GM04504 (cell line): ENCODE results near the gene CAPNS1.
"Not testable (repeated sequence)": the region's sequence is repeated elsewhere in the genome, so short reads cannot be mapped to it uniquely, and the experiment has no call there.

Experiments used
- DNase-seq: peaks from one replicate; pipeline ENCODE4 v3.0.0-alpha.2; 2012; ENCODE audit warnings: low read depth

Gene CAPNS1

DNA sequence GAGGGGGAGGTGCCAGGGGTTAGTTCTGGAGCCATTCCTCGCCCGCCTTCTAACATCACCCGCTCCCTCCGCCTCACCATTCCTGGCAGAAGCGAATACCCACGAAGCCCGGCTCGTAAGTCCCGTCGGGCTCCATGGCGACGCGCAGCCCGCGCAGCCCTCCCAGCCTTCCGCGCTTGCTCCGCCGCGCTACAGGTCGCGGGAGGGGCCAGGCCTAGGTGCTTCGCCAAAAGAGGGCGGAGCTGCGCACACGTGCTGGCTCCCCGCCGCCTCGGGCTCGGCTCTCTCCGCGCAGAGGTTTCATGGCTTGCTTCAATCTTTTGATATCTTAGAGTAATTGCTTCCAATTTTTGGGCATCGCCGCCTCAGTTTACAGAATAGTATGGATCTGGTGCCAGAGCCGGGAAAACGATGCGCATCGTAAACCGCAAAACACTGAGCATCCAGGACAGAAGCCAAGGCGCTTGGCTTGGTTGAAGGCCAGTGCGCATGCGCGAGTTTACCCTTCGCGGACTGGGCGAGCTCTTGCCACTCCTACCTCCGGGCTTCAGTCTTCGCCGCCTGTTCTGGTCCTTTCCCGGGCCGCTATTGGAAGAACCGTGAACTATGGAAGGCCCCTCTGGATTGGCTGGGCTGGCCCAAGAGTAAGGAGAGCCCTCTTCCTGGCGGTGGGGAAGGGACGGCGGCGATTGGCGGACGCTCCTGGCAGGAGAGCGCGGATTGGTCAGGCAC lies 25.0 kb upstream of the CAPNS1 start, which contains the start of gene POLR2I:
Gene POLR2I, minus strand, starts transcription at position 155 of the 732 bp plus-strand sequence. Its CDS starts 19 bp downstream, at position 136.
- peak; percentile 100 for DNase-seq

DNA sequence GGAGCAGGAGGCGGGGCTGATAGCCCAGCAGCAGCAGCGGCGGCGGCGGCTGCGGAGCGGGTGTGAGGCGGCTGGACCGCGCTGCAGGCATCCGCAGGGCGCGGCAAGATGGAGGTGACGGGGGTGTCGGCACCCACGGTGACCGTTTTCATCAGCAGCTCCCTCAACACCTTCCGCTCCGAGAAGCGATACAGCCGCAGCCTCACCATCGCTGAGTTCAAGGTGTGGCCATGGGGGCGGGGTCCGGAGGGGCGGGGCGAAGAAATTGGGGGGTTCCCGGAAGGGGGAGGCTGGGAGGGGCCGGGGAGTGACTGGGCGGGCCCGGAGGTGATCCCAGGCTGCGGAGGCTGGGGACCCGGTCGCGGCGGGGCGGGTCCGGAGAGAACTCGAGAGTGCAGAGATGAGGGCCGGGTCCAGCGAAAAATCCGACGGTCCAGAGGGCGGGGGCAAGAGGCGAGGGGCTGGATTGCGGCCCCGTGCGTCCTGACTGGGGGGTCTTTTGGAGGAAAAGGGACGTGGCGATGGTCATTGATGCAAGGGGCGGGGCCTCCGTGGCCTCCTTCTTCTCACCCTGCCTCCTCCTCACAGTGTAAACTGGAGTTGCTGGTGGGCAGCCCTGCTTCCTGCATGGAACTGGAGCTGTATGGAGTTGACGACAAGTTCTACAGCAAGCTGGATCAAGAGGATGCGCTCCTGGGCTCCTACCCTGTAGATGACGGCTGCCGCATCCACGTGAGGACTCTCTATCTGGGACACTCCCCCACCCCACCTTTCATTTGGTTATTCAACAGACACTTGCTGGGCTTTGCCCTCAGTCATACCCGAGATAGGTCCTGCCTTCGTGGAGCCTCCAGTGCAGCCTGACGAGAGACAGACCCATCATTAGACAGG lies 24.2 kb upstream of the CAPNS1 start, which contains the start of gene TBCB:
Gene TBCB, plus strand, starts transcription at position 16 of the 891 bp plus-strand sequence. Its CDS starts 93 bp downstream, at position 109.
- DNase-seq = no peak

DNA sequence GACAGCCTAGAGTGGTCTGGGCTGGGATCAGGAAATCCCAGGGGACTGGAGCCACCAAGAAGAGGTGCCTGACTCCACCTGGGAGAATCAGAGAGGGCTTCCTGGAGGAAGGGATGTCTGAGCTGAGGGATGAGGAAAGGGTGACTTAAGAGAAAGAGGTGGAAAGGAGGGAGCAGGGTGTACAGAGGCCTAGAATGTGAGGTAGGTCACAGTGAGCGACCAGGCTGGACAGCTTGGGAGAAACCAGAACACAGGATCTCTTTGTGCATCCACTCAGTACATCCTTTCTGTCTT lies 23.6 kb upstream of the CAPNS1 start:
- DNase-seq = no peak

- no peak for DNase-seq
These were observed 19.5 kb upstream of the CAPNS1 start for GRCh38 chr19:36120092-36120983.

DNA sequence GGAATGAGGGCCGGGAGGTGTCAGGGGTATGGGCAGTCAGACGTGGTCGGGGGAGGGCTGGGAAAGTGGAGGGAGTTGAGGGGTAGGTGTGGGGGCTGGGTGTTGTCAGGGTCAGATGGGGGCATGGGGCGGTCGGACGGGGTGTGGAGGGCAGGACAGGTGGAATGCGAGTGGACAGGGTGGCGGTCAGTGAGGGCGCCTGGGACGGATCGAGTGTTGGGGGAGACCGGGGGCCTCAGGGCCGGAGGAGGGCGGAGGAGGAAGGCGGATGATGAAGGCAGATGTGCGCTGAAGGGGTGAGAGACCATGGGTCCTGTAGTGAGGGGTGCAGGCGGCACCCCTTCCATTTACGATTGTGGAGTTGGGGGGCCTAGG lies 18.9 kb upstream of the CAPNS1 start:
- no peak for DNase-seq

GRCh38 chr19:36121486-36122124 lies 18.3 kb upstream of the CAPNS1 start:
- DNase-seq = no peak

DNA sequence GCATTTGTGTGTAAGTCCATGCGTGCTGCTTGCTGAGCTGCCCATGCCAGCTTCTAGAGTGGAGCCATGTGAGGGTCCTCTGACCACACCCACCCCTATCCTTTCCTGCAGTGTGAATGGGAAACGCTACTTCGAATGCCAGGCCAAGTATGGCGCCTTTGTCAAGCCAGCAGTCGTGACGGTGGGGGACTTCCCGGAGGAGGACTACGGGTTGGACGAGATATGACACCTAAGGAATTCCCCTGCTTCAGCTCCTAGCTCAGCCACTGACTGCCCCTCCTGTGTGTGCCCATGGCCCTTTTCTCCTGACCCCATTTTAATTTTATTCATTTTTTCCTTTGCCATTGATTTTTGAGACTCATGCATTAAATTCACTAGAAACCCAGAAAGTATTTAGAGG lies 14.3 kb upstream of the CAPNS1 start:
- no peak for DNase-seq

DNA sequence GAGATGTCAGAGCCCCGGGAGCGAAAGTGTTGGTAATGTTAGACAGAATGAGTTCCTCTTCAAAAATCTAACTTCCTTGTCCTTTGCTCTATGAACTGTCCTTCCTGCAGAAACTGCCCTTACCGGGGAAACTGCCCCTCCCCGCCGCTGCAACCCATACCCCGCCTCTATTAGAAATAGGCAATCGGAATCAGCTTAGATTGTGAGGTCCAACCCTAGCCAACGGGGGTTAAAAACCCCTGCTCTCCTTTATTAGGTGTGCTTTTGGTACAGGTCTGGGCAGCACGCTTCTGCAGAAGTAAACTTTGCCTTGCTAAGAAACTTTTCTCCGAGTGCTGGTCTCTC lies 11.5 kb upstream of the CAPNS1 start:
- no peak for DNase-seq

- not testable (repeated sequence) for DNase-seq
These were observed 8.6 kb upstream of the CAPNS1 start for GRCh38 chr19:36131221-36131620.

DNA sequence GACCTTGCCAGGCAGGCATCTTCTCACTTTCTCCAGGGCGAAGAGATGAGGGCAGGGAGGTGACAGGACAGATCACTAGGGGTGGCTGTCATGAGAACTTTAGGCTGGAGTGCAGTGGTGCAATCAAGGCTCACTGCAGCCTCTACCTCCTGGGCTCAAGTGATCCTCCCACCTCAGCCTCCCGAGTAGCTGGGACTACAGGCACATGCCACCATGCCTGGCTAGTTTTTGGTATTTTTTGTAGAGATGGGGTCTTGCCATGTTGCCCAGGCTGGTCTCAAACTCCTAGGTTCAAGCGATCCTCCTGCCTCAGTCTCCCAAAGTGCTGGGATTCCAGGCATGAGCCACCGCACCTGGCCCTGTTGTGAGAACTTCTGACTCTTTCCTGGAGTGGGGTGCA lies 5.0 kb upstream of the CAPNS1 start:
- DNase-seq = not testable (repeated sequence)

DNA sequence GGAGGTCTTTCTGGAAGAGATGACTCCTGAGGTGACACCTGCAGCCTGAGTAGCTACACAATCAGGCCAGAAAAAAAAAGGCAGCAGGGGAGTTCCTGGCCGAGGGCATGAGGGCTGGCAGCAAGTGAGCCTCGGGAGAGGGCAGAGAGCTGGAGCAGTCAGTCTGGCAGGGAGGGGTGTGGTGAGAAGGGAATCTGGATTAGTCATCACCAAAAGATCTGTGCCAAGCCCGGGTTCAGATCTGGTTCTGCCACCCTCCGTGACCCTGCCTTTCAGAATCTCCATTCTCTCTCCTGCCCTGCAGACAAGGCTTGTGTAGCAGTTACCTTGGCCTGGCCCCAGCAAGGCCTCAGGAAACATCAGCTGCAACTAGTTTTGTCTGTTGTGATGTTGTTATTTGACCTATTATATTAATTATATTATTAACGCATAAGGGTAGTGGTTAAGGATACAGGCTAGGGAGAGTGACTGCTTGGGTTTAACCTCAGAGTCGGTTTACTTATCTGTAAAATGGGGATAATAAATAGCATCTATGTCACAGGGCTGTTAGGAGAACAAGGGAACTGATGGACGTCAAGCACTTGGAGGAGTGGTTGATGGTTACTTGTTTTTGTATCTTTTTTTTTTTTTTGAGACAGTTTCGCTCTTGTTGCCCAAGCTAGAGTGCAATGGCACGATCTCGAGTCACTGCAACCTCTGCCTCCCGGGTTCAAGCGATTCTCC lies 2.7 kb upstream of the CAPNS1 start:
- DNase-seq = no peak

DNA sequence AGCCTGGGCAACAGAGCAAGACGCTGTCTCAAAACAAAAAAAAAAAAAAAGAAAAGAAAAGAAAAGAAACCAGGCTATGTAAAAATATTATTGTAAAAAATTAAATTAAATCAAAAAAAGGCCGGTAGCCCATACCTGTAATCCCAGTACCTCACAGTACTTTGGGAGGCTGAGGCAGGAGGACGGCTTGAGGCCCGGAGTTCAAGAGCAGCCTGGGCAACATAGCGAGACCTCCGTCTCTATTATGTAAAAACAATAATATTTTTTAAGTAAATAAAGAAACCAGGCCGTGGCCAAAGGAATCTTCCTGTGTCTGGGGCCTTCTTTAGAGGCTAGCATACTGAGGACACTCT lies 770 bp upstream of the CAPNS1 start:
- no peak for DNase-seq

DNA sequence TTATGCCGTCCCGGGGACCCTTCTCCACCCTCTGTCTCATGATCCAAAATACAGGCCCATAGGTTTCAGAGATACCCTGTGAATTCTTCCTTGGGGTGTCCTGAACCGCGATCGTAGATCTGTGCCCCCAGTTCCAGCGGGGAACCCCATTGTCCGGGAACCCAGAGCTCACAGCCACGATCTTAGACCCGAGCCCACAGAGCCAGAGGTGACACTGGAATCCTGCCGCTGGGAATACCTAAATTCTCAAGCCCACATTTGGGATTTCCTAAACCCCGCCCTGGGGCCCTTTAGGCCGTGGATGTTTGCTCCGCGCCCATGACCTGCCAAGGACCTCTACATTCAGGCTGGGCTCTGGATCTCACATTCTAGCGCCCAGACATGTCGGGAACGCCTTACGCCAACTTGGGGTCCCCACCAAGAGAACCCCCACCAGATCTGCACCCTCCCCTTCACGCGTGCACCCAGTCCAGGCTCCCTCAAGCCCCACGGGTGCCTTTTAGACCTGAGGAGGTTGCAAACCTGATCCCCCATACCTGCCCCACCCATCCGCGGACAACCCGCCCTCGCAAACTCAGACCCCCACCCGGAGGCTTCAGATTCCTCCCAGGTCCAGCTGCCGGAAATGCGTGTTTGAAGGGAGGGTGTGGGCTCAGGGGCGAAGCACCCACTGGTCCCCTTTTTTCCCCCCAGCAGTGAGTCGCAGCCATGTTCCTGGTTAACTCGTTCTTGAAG lies 605 bp downstream of the CAPNS1 start:
- no peak for DNase-seq

GRCh38 chr19:36141039-36141927 lies 1.4 kb downstream of the CAPNS1 start:
- peak; percentile 61 for DNase-seq

- DNase-seq = no peak
These were observed 2.2 kb downstream of the CAPNS1 start for GRCh38 chr19:36142046-36142445.

- DNase-seq = no peak
These were observed 2.6 kb downstream of the CAPNS1 start for GRCh38 chr19:36142496-36142895.

- DNase-seq = no peak
These were observed 4.8 kb downstream of the CAPNS1 start for GRCh38 chr19:36144624-36145023.

GRCh38 chr19:36149673-36150406 lies 10.0 kb downstream of the CAPNS1 start:
- no peak for DNase-seq

DNA sequence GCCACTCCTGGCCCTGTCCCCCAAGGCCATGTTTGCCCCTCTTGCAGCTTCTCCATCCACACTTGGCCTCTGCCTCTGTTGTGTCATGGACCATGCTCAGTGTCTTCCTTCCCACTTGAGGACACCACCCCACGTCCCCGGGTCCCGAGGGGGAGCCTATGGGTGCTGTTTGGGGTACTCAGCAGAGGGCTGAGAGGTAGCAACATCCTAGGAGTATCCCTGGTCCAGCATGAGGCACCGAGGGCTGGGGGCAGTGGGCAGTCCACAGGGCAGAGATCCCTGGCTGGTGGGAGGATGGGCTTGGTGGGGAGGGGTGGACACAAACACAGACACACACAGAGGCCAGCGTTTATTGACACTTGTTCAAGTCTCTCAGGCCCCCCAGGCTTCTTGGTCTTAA lies 10.7 kb downstream of the CAPNS1 start:
- DNase-seq = no peak
